ENCODE measurements around the gene SELENOO.

Gene SELENOO

DNA sequence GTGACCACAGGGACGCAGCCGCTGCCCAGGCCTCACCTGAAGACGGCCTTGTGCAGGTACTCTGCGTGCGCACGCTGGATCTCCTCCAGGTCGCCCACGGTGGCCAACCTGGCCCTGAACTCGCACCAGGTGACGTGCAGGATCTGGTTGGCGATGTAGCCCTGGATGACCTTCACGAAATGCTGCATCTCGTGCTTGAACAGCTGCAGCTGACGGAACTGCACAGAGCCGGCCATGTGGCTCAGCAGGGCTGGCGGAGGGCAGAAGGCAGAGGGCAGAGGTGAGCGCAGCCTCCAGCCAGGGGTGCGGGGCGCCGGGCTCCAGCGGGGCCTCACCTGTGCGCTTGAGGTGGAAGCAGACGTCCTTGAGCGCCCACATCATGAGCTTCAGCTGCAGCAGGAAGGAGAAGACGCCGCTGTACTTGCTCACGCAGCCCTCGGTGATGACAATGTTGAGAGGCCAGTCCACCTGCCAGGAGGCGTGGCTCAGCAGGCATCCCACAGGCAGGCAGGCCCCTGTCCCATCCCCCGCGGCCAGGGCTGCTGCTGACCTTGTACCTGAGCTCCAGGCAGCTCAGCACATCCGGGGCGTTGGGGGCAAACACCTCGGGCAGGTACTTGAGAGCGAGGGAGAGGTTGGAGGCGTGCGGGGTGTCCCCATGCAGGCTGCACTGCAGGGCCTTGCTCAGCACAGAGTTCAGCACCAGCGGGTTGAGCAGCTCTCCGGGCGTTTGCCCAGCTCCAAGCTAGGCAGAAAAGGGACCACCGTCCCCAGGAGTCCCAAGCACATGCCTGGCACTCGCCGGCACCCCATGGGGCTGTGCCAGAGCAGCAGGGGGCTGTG is 17.6 kb downstream of the SELENOO start:
- Histone ChIP-seq H3K27ac (ENCODE audit: low read depth, low read length) (no peak overlapping the region), H3K36me3 (ENCODE audit: control insufficient read depth in 1 of 2, insufficient read depth in 2 of 2, low read length in 2 of 2) (peaks cover 36 to 89% of the 10 kb centered on the region in 2 donors)

DNA sequence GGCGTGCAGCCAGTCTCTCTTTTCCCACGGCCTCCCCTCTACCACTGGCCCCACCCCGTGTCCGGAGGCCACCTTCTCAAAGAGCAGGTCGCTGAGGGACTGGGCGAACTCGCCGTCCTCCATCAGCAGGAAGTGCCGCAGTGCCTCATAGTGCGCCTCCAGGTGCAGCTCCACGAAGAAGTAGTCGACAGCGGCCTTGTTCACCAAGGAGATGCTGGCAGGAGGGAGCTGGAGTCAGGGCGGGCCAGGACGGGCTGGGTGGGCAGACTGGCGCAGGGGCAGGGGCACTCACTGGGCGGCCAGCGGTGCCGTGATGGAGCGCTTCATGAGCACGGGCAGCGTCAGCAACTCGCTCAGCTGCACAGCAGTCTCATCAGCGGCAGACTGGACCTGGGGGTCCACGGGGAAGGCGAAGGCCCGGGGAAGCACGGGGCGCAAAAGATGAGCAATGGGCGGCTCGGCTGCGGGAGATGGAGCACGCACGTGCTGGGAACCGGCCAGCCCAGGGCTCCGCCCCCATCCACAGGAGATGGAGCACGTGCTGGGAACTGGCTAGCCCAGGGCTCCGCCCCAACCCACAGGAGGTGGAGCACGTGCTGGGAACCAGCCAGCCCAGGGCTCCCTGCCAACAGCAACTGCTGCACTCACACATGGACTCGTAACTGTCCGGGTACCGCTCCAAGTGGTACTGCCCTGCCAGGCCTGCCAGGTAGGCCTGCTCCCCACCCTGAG is 18.4 kb downstream of the SELENOO start:
- Histone ChIP-seq H3K9ac (ENCODE audit: low read depth in 1 of 2, low read length in 2 of 2) (no peak overlapping the region), H3K9me3 (ENCODE audit: control insufficient read depth in 1 of 2, low read length in 2 of 2) (no peaks in the 10 kb centered on the region), H3K27me3 (ENCODE audit: control insufficient read depth in 1 of 2, insufficient read depth in 2 of 2, low read length in 2 of 2) (no peaks in the 10 kb centered on the region), H3K4me3 (ENCODE audit: low read depth in 1 of 2, low read length in 2 of 2) (no peak overlapping the region), H3K27ac (ENCODE audit: low read depth, low read length) (no peak overlapping the region), H3K4me1 (ENCODE audit: control insufficient read depth in 1 of 2, insufficient read depth in 2 of 2, low read length in 2 of 2) (peaks cover 0 to 4% of the 10 kb centered on the region in 2 donors), H3K36me3 (ENCODE audit: control insufficient read depth in 1 of 2, insufficient read depth in 2 of 2, low read length in 2 of 2) (peaks cover 41 to 88% of the 10 kb centered on the region in 2 donors)

More for the DNA sequence above, 17.6 kb downstream of the SELENOO start:
- Histone ChIP-seq H3K9me3 (ENCODE audit: control insufficient read depth in 1 of 2, low read length in 2 of 2) (no peaks in the 10 kb centered on the region), H3K4me1 (ENCODE audit: control insufficient read depth in 1 of 2, insufficient read depth in 2 of 2, low read length in 2 of 2) (peaks cover 0 to 4% of the 10 kb centered on the region in 2 donors), H3K4me3 (ENCODE audit: low read depth in 1 of 2, low read length in 2 of 2) (no peak overlapping the region), H3K27me3 (ENCODE audit: control insufficient read depth in 1 of 2, insufficient read depth in 2 of 2, low read length in 2 of 2) (no peaks in the 10 kb centered on the region), H3K9ac (ENCODE audit: low read depth in 1 of 2, low read length in 2 of 2) (no peak overlapping the region)

DNA sequence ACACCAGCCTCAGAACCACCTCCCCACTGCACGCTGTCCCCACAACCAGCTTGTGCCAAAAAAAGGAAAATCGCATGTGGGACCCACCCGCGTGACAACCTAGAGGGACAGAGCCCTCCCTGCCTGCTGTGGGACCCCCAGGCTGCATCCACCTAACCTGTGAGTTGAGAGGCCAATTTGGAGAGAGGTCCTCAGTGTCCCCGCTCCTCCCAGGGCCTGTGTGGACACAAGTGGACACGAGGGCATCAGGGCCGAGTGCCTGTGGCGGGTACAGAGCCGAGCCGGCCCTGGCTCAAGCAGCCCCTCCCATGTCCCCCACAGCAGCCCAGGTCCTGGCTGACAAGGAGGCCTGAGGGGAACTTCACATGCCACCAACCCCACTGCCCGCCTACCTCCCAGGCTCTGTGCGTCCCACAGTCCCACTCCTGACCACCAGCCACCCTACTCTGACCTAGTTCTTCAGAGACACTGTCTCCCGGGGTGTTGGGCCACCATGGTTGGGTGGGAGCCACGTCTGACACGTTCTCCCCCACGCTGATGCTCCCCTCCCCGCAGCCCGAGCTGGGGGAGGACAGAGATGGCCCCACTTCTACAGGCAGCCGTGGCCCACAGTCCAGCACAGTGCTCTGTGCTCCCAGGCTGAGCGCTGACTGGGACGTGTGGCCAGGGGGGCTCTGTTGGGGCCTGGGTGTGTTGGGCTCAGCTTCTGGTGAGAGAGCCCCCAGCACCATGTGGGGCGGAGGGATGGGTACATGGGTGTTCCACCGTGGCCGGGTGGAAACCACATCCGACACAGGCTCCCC is 19.2 kb downstream of the SELENOO start:
- no peaks in the 10 kb centered on the region for H3K9me3 ChIP-seq (ENCODE audit: control insufficient read depth in 1 of 2, low read length in 2 of 2)
- H3K9ac ChIP-seq (ENCODE audit: low read depth in 1 of 2, low read length in 2 of 2): no peak overlapping the region
- H3K4me1 ChIP-seq (ENCODE audit: control insufficient read depth in 1 of 2, insufficient read depth in 2 of 2, low read length in 2 of 2): peaks cover 0 to 4% of the 10 kb centered on the region in 2 donors
- no peak overlapping the region for H3K27ac ChIP-seq (ENCODE audit: low read depth, low read length)
- no peak overlapping the region for H3K4me3 ChIP-seq (ENCODE audit: low read depth in 1 of 2, low read length in 2 of 2)
- no peaks in the 10 kb centered on the region for H3K27me3 ChIP-seq (ENCODE audit: control insufficient read depth in 1 of 2, insufficient read depth in 2 of 2, low read length in 2 of 2)
- peaks cover 40 to 87% of the 10 kb centered on the region in 2 donors for H3K36me3 ChIP-seq (ENCODE audit: control insufficient read depth in 1 of 2, insufficient read depth in 2 of 2, low read length in 2 of 2)

DNA sequence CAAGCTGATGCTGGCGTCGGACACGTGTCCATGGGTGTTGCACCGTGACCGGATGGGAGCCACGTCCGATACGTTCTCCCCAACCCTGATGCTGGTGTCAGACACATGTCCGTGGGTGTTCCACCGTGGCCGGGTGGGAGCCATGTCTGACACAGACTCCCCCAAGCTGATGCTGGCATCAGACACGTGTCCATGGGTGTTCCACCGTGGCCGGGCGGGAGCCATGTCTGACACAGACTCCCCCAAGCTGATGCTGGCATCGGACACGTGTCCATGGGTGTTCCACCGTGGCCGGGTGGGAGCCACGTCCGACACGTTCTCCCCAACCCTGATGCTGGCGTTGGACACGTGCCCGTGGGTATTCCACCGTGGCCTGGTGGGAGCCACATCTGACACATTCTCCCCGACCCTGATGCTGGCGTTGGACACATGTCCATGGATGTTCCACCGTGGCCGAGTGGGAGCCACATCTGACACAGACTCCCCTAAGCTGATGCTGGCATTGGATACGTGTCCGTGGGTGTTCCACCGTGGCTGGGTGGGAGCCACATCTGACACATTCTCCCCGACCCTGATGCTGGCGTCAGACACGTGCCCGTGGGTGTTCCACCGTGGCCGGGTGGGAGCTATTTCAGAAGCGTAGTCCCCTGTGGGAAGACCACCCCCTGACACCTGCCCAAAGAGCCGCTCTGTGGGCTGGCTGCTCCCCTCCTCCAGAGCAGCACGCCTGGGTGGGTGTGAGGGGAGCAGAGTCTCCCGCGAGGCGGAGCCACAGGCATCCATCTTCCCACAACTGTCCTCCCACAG is 20.0 kb downstream of the SELENOO start:
- H3K36me3 ChIP-seq (ENCODE audit: control insufficient read depth in 1 of 2, insufficient read depth in 2 of 2, low read length in 2 of 2): peaks cover 38 to 87% of the 10 kb centered on the region in 2 donors
- H3K27ac ChIP-seq (ENCODE audit: low read depth, low read length): no peak overlapping the region
- H3K9ac ChIP-seq (ENCODE audit: low read depth in 1 of 2, low read length in 2 of 2): no peak overlapping the region
- H3K27me3 ChIP-seq (ENCODE audit: control insufficient read depth in 1 of 2, insufficient read depth in 2 of 2, low read length in 2 of 2): no peaks in the 10 kb centered on the region
- no peaks in the 10 kb centered on the region for H3K9me3 ChIP-seq (ENCODE audit: control insufficient read depth in 1 of 2, low read length in 2 of 2)
- peaks cover 0 to 4% of the 10 kb centered on the region in 2 donors for H3K4me1 ChIP-seq (ENCODE audit: control insufficient read depth in 1 of 2, insufficient read depth in 2 of 2, low read length in 2 of 2)
- no peak overlapping the region for H3K4me3 ChIP-seq (ENCODE audit: low read depth in 1 of 2, low read length in 2 of 2)

DNA sequence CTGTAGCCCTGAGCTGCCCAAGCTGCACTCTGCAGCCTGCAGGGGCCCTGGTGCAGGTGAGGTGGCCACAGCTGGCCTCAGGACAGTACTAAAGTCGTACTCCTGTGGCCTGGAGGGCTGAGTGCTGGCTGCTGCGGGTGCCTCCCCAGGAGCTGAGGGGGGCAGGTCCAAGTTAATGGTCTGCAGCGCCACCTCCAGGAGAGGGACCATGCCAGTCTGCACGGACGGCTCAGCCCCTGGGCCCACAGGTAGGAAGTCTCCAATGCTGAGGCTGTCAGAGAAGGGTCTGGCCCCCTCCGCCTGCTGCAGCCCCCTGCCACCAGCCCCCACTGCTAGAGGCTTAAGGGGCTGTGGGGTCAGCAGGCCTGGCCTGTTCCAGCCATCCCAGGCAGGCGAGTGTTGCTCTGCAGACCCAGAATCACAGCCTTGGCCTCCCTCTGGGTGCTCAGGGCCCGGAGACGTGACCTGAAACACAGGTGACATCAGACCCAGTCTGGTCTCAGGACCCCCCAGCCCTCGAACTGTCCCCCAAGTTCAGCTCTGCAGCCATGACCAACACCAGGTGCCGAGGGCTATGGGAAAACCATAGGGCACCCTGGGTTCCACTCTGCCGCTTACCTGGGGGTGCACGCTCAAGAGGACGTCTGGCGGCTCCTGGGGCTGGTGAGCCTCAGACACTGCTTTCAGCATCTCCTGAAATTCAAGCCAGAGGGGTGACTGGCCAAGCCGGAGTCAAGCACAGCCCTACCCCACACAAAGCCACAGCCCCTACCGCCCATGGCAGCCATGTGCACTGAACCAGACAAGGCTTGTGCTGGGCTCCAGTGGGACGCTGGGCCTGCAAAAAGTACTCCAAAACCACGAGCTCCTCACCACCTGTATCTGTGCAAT is 20.8 kb downstream of the SELENOO start:
- H3K4me3 ChIP-seq (ENCODE audit: low read depth in 1 of 2, low read length in 2 of 2): no peak overlapping the region
- no peak overlapping the region for H3K9ac ChIP-seq (ENCODE audit: low read depth in 1 of 2, low read length in 2 of 2)
- H3K4me1 ChIP-seq (ENCODE audit: control insufficient read depth in 1 of 2, insufficient read depth in 2 of 2, low read length in 2 of 2): peaks cover 0 to 4% of the 10 kb centered on the region in 2 donors
- no peaks in the 10 kb centered on the region for H3K27me3 ChIP-seq (ENCODE audit: control insufficient read depth in 1 of 2, insufficient read depth in 2 of 2, low read length in 2 of 2)
- H3K9me3 ChIP-seq (ENCODE audit: control insufficient read depth in 1 of 2, low read length in 2 of 2): no peaks in the 10 kb centered on the region
- H3K27ac ChIP-seq (ENCODE audit: low read depth, low read length): no peak overlapping the region
- peaks cover 43 to 85% of the 10 kb centered on the region in 2 donors for H3K36me3 ChIP-seq (ENCODE audit: control insufficient read depth in 1 of 2, insufficient read depth in 2 of 2, low read length in 2 of 2)

DNA sequence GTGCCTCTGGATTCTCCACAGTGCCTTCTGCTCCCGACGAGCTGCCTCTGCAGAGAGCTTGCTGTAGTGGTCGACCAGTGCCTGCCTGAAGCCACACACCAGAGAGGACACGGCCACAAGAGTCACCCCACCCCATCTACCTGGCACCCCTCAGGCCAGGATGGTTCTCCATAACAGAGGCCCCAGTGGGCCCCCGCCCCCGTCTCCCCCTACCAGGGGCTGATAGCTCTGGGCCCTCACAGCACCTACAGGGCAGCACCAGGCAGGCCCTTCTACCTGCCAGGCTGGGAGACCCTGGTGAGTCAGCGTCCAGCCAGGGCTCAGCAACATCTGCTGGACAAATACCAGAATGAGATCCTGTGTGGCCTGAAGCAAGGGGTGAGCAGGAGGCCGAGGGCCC is 21.7 kb downstream of the SELENOO start:
- no peak overlapping the region for H3K27ac ChIP-seq (ENCODE audit: low read depth, low read length)
- no peaks in the 10 kb centered on the region for H3K9me3 ChIP-seq (ENCODE audit: control insufficient read depth in 1 of 2, low read length in 2 of 2)
- H3K4me1 ChIP-seq (ENCODE audit: control insufficient read depth in 1 of 2, insufficient read depth in 2 of 2, low read length in 2 of 2): peaks cover 0 to 4% of the 10 kb centered on the region in 2 donors
- H3K4me3 ChIP-seq (ENCODE audit: low read depth in 1 of 2, low read length in 2 of 2): no peak overlapping the region
- H3K27me3 ChIP-seq (ENCODE audit: control insufficient read depth in 1 of 2, insufficient read depth in 2 of 2, low read length in 2 of 2): no peaks in the 10 kb centered on the region
- peaks cover 43 to 84% of the 10 kb centered on the region in 2 donors for H3K36me3 ChIP-seq (ENCODE audit: control insufficient read depth in 1 of 2, insufficient read depth in 2 of 2, low read length in 2 of 2)
- no peak overlapping the region for H3K9ac ChIP-seq (ENCODE audit: low read depth in 1 of 2, low read length in 2 of 2)

DNA sequence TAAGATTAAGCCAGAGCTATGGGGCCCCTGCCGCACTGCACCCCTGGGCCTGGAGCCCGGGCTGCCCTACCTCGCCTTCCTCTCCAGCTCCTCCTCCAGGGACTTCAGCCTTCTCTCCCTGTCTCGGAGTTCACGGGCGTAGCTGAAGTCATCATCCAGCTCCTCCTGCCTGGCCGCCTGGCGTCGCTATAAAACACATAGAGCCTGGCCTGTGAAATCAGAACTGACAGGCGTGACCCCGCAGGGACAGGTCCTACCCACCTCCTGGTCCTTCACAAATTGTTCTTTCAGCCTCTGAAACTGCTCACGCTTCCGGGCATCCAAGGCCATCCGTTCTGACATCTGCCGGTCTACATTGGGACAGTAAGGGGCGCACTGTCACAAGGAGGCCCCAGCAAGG is 23.3 kb downstream of the SELENOO start:
- no peak overlapping the region for H3K4me3 ChIP-seq (ENCODE audit: low read depth in 1 of 2, low read length in 2 of 2)
- H3K27me3 ChIP-seq (ENCODE audit: control insufficient read depth in 1 of 2, insufficient read depth in 2 of 2, low read length in 2 of 2): no peaks in the 10 kb centered on the region
- no peak overlapping the region for H3K27ac ChIP-seq (ENCODE audit: low read depth, low read length)
- H3K4me1 ChIP-seq (ENCODE audit: control insufficient read depth in 1 of 2, insufficient read depth in 2 of 2, low read length in 2 of 2): peaks cover 0 to 4% of the 10 kb centered on the region in 2 donors
- H3K36me3 ChIP-seq (ENCODE audit: control insufficient read depth in 1 of 2, insufficient read depth in 2 of 2, low read length in 2 of 2): peaks cover 33 to 75% of the 10 kb centered on the region in 2 donors
- H3K9ac ChIP-seq (ENCODE audit: low read depth in 1 of 2, low read length in 2 of 2): no peak overlapping the region
- no peaks in the 10 kb centered on the region for H3K9me3 ChIP-seq (ENCODE audit: control insufficient read depth in 1 of 2, low read length in 2 of 2)

DNA sequence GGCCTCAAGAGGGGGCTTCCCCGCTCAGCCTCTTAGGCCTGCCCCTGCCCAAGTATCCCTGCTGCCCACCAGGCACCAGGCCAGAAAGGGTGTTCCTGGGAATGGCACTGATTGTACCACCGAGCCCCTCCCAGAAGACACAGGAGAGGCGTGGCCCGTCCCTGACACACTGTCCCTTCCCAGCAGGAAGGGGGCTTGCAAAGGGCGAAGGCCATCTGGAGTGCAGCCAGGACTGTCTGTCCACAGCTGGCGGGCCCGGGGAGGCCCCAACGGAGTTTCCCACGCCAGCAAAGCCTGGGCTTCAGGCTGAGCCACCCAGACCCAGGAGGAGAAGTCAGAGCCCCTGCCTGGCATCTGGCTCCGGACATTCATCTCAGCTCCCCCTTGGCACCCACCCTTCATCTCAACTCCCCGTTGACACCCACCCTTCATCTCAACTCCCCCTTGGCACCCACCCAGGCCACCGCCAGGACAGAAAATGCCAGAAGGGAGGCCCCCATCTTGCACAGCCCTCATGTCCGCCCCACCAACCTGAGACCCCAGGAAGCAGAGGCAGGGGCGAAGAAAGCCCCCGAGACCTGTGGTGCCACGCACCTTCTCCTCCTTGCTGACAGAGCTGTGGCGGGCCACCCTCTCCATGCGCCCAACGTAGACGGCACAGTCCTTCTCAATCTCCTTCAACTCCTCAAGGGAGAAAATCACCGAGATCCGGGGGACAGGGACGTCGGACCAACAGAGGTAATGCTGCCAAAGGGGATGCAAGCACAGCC is 24.6 kb downstream of the SELENOO start:
- H3K4me3 ChIP-seq (ENCODE audit: low read depth in 1 of 2, low read length in 2 of 2): no peak overlapping the region
- no peaks in the 10 kb centered on the region for H3K4me1 ChIP-seq (ENCODE audit: control insufficient read depth in 1 of 2, insufficient read depth in 2 of 2, low read length in 2 of 2)
- peaks cover 30 to 74% of the 10 kb centered on the region in 2 donors for H3K36me3 ChIP-seq (ENCODE audit: control insufficient read depth in 1 of 2, insufficient read depth in 2 of 2, low read length in 2 of 2)
- H3K27ac ChIP-seq (ENCODE audit: low read depth, low read length): no peak overlapping the region
- H3K9ac ChIP-seq (ENCODE audit: low read depth in 1 of 2, low read length in 2 of 2): no peak overlapping the region
- no peaks in the 10 kb centered on the region for H3K27me3 ChIP-seq (ENCODE audit: control insufficient read depth in 1 of 2, insufficient read depth in 2 of 2, low read length in 2 of 2)
- H3K9me3 ChIP-seq (ENCODE audit: control insufficient read depth in 1 of 2, low read length in 2 of 2): no peaks in the 10 kb centered on the region

All from duodenal mucosa (tissue), 2 donors.